ENCODE results near the gene MBP. TPM values are rescaled to one million over a fixed set of nuclear protein-coding genes. Genes with fewer than 3 reads are reported as not detected.

MBP gene
- total RNA-seq, 1 donor from 2014 or later, result 14.5 TPM

DNA sequence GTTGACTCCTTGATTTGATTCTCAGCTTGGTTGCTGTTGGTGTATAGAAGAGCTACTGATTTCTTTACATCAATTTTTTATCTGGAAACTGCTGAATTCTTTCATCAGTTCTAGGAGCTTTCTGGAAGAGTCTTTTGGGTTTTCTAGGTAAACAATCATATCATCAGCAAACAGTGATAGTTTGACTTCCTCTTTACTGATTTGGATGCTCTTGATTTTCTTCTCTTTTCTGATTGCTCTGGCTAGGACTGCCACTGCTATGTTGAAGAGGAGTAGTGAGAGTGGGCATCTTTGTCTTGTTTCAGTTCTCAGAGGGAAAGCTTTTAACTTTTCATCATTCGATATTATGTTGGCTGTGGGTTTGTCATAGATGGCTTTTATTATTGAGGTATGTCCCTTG is 169.7 kb downstream of the MBP start:
- Mint-ChIP-seq H3K4me1 (ENCODE audit: unreplicated experiment) (peaks cover 10% of the 10 kb centered on the region), H3K4me3 (no peak overlapping the region), H3K27me3 (no peaks in the 10 kb centered on the region), H3K9me3 (peaks cover 4% of the 10 kb centered on the region), H3K36me3 (peaks cover 56% of the 10 kb centered on the region), H3K27ac (no peak overlapping the region)
- no peak for TF ChIP-seq CTCF (conservative IDR thresholded peaks at IDR 0.05)
- no peak for DNase-seq (ENCODE audit: extremely low spot score, unreplicated experiment)

GRCh38 chr18:76960528-76961035 is 172.0 kb downstream of the MBP start:
- Mint-ChIP-seq H3K27ac (no peak overlapping the region), H3K36me3 (peaks cover 61% of the 10 kb centered on the region), H3K4me3 (no peak overlapping the region), H3K9me3 (peaks cover 4% of the 10 kb centered on the region), H3K27me3 (no peaks in the 10 kb centered on the region), H3K4me1 (ENCODE audit: unreplicated experiment) (peaks cover 20% of the 10 kb centered on the region)
- TF ChIP-seq CTCF (conservative IDR thresholded peaks at IDR 0.05), result no peak
- DNase-seq (ENCODE audit: extremely low spot score, unreplicated experiment), result no peak

DNA sequence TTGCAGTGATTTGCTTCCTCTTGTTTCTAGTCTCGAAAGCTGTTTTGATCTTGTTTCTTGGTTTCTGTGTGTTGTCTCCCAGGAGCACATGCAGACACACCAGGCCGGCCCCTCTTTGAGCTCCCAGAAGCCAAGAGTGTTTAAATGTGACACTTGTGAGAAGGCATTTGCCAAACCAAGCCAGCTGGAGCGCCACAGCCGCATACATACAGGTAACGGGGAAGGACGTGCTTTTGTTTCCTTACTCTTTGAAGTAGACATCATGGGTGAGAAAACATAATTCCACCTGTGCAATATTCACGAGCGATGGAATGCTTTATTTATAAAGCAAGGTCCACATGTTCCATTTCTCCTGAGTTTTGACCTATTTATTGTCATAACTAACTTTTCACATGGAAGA is 173.0 kb downstream of the MBP start:
- H3K9me3 Mint-ChIP-seq, result peaks cover 4% of the 10 kb centered on the region
- DNase-seq (ENCODE audit: extremely low spot score, unreplicated experiment), result no peak
- no peaks in the 10 kb centered on the region for H3K27me3 Mint-ChIP-seq
- no peak for TF ChIP-seq CTCF (conservative IDR thresholded peaks at IDR 0.05)
- H3K27ac Mint-ChIP-seq, result no peak overlapping the region
- peaks cover 54% of the 10 kb centered on the region for H3K36me3 Mint-ChIP-seq
- no peak overlapping the region for H3K4me3 Mint-ChIP-seq
- H3K4me1 Mint-ChIP-seq (ENCODE audit: unreplicated experiment), result peaks cover 20% of the 10 kb centered on the region

DNA sequence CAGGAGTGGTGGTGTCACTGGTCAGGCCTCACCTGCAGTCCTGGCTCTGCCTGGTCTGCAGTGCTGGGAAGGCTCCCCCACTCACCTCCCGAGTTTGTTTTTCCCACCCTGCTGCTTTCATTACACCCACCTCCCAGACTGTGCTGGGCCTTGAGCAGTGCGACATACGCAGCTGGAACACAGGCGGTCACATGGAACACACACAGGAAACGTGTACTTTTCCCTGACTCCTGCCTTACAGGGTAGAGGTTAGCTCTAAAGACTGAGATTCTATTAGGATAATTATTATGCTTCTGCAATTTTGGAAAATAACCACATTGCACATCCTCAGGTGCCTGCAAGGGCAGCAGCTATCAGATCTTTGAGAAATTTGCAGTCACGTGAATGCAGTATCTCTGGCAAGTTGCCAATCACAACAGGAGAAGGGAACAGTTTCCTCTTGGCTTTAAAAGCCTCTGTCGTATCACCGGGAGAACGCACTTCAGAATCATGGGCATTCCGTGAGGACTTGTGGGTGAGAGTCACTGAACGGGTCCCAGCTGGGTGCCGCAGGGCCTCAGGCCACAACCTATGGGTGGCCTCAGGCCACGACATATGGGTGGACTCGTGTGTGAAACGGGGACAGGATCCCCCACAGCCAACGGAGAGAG is 173.8 kb downstream of the MBP start:
- H3K9me3 Mint-ChIP-seq, result no peaks in the 10 kb centered on the region
- no peak for DNase-seq (ENCODE audit: extremely low spot score, unreplicated experiment)
- peak overlapping the region; percentile 54 for H3K27ac Mint-ChIP-seq

More for the DNA sequence above, 173.8 kb downstream of the MBP start:
- peak overlapping the region; percentile 5 for H3K4me3 Mint-ChIP-seq
- H3K36me3 Mint-ChIP-seq, result peaks cover 49% of the 10 kb centered on the region
- H3K4me1 Mint-ChIP-seq (ENCODE audit: unreplicated experiment), result peaks cover 21% of the 10 kb centered on the region
- no peaks in the 10 kb centered on the region for H3K27me3 Mint-ChIP-seq
- no peak for TF ChIP-seq CTCF (conservative IDR thresholded peaks at IDR 0.05)
